ENCODE results near the gene CERS6.

CERS6 gene

DNA sequence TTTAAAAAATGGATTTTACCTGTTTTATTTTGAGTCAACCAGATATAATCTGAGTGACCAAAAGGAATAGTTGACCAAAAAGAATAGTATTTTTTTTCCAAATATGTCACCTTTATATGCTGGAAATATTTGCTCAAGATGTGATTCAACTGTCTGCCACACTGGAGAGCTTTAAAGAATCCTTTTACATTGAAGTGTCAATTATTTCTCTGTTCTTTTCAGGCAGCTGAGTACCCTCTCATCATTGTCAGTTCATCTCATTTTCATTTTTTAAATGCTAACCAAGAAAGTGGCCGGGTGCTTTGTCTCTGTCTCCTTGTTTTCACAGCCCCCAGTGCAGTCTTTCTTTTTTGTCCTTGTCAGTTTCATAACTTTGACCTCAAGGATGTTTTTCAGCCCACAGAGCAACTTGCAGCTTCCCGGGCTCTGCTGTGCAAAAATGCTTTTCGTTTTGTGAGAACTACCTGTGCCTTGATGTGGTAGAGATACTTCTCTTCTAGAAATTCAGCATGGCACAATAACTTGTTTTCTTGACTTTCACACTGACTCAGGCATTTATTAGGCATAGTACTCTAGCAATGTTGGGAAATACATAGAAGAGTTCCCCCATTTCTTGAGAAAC lies 23.4 kb upstream of the CERS6 start:
- DNase-seq (ENCODE audit: low read depth in 2 of 2) = no peak
- H3K4me3 ChIP-seq (replicated peaks in 1 of 2; ENCODE audit: low read depth in 2 of 2, low read length in 2 of 2) = no peak overlapping the region
- TF ChIP-seq, protein P1, sequence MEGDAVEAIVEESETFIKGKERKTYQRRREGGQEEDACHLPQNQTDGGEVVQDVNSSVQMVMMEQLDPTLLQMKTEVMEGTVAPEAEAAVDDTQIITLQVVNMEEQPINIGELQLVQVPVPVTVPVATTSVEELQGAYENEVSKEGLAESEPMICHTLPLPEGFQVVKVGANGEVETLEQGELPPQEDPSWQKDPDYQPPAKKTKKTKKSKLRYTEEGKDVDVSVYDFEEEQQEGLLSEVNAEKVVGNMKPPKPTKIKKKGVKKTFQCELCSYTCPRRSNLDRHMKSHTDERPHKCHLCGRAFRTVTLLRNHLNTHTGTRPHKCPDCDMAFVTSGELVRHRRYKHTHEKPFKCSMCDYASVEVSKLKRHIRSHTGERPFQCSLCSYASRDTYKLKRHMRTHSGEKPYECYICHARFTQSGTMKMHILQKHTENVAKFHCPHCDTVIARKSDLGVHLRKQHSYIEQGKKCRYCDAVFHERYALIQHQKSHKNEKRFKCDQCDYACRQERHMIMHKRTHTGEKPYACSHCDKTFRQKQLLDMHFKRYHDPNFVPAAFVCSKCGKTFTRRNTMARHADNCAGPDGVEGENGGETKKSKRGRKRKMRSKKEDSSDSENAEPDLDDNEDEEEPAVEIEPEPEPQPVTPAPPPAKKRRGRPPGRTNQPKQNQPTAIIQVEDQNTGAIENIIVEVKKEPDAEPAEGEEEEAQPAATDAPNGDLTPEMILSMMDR (IDR thresholded peaks at IDR 0.05; ENCODE audit: low read depth, low read length) = no peak

DNA sequence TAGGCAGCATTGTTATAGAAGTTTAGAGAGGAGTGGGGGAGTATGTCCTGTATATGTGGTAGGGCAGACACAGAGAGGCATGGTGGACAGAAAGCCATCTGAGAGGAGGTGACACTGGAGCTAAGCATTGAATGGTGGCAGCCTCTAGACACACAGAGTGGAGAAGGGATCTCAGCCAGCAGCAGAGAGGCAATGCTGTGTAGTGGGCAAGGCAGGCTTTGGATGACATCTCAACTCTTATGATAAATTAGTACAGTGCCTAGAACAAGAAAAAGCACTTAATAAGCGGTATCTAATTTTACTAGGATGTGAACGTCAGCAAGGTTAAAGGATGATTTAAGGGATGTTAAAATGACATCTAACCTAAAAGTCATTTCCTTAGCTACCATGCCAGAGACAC lies 22.5 kb upstream of the CERS6 start:
- DNase-seq (ENCODE audit: low read depth in 2 of 2) = no peak
- TF ChIP-seq, protein P1 (IDR thresholded peaks at IDR 0.05; ENCODE audit: low read depth, low read length) = no peak
- H3K4me3 ChIP-seq (replicated peaks in 1 of 2; ENCODE audit: low read depth in 2 of 2, low read length in 2 of 2) = no peak overlapping the region

DNA sequence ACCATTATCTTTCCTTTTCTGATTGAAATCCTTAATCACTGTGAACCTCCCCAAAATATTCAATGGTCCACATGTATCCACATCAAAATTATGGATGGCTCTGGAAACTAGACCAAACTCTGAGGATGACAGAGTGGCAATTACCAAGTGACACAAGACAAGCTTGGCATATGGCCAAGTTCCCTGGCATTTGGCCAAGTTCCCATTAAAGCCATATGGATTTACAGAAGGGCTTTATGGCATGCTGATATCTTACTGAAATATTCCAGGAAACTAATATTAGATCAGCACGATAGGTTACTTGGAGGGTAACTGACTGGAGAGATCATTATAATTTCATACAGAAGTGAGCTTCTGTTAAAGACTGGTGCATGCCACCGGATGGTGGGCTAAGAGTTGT lies 21.9 kb upstream of the CERS6 start:
- TF ChIP-seq, protein P1 (IDR thresholded peaks at IDR 0.05; ENCODE audit: low read depth, low read length) = no peak
- no peak for DNase-seq (ENCODE audit: low read depth in 2 of 2)
- no peak overlapping the region for H3K4me3 ChIP-seq (replicated peaks in 1 of 2; ENCODE audit: low read depth in 2 of 2, low read length in 2 of 2)

DNA sequence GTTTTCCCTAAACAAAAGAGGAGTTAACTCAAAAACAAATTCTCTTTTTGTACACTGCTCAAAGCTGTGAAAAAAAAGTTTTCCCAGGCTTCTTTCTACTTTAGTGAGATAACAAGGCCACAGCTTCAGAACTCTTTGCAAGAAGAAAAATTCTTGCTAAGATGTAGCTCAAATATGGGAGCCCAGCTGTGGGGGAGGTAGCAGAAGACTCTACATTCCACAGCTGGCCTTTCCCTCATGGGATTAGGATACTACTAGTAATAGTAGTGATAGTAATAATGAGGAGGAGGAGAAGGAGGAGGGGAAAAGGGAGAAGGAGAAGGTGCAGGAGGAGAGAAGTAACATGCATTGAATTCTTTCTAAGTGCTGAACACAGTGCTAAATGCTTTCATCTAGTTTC lies 19.2 kb upstream of the CERS6 start:
- TF ChIP-seq, protein P1 (IDR thresholded peaks at IDR 0.05; ENCODE audit: low read depth, low read length) = no peak

DNA sequence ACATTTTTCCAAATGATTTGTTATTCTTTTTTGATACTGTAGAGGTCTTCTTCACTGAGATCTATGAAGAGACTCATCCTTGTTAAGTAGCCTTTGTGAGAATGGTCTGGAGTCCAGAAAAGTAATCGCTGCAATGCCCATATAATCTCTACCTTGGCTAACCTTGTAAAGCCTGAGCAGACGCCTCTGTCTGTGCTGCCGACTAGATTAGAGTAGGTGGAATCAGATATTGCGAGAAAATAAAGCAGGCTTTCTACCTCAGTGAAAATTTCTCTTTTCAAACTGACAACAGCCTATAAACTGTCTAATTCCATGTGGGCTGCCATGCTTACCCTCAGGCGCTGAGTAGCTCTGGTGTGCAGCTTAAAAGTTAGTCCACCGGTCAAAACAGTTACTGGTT lies 17.5 kb upstream of the CERS6 start:
- H3K4me3 ChIP-seq (replicated peaks in 1 of 2; ENCODE audit: low read depth in 2 of 2, low read length in 2 of 2) = no peak overlapping the region
- no peak for DNase-seq (ENCODE audit: low read depth in 2 of 2)
- TF ChIP-seq, protein P1 (IDR thresholded peaks at IDR 0.05; ENCODE audit: low read depth, low read length) = no peak

More for the DNA sequence above, 19.2 kb upstream of the CERS6 start:
- H3K4me3 ChIP-seq (replicated peaks in 1 of 2; ENCODE audit: low read depth in 2 of 2, low read length in 2 of 2) = no peak overlapping the region
- no peak for DNase-seq (ENCODE audit: low read depth in 2 of 2)

DNA sequence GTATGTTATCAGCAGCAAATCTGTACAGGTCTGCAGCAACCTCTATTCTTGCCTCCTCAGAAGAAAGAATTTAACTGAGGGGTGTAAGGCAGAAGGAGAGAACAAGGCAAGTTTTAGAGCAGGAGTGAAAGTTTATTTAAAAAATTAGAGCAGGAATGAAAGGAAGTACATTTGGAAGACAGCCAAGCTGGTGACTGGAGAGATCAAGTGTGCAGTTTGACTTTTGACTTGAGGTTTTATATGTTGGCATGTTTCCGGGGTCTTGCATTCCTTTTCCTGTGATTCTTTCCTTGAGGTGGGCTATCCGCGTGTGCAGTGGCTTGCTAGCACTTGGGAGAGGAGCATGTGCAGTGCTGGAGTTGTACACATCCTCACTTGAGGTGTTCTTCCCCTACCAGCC lies 16.5 kb upstream of the CERS6 start:
- peak; percentile 40 to 43 for DNase-seq (ENCODE audit: low read depth in 2 of 2)
- no peak overlapping the region for H3K4me3 ChIP-seq (replicated peaks in 1 of 2; ENCODE audit: low read depth in 2 of 2, low read length in 2 of 2)
- TF ChIP-seq, protein P1 (IDR thresholded peaks at IDR 0.05; ENCODE audit: low read depth, low read length) = no peak

All from cardiac fibroblast (primary cell).